ENCODE data around the gene KRTAP10-8.
"Not testable (repeated sequence)": the region's sequence is repeated elsewhere in the genome, so short reads cannot be mapped to it uniquely, and the experiment has no call there.

KRTAP10-8 gene

GRCh38 chr21:44614161-44614631 is 2.3 kb downstream of the KRTAP10-8 start:
- DNase-seq (ENCODE audit: low spot score) = no peak
- no peak overlapping the region for H3K27ac Mint-ChIP-seq
- H3K4me1 Mint-ChIP-seq (ENCODE audit: low read depth) = peaks cover 7% of the 10 kb centered on the region
- H3K36me3 Mint-ChIP-seq (ENCODE audit: low read depth) = peaks cover 10% of the 10 kb centered on the region
- no peaks in the 10 kb centered on the region for H3K27me3 Mint-ChIP-seq (ENCODE audit: low read depth)
- no peak overlapping the region for H3K4me3 Mint-ChIP-seq
- peaks cover 38% of the 10 kb centered on the region for H3K9me3 Mint-ChIP-seq

DNA sequence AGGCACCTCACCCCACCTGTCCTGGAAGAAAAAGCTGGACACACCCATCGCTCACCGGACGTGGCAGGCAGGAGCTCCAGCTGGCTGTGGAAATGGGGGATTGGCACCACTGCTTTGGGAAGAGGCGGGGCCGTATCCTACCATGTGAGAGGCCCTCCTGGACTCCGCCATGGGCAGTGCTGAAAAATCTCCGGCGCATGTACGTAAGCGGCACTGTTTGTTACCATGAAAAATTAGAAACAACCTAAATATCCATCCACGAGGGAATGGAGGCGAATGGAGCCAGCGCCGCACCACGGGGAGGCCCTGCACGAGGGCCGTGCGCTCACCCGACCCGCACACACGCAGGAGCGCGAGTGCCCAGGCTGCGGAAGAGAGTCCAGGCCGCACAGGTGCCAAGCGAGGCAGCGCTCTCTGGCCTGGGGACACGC is 3.1 kb downstream of the KRTAP10-8 start:
- no peaks in the 10 kb centered on the region for H3K27me3 Mint-ChIP-seq (ENCODE audit: low read depth)
- no peak overlapping the region for H3K27ac Mint-ChIP-seq
- no peak for DNase-seq (ENCODE audit: low spot score)
- H3K9me3 Mint-ChIP-seq = peaks cover 38% of the 10 kb centered on the region
- H3K4me3 Mint-ChIP-seq = no peak overlapping the region
- H3K4me1 Mint-ChIP-seq (ENCODE audit: low read depth) = peaks cover 9% of the 10 kb centered on the region
- peaks cover 18% of the 10 kb centered on the region for H3K36me3 Mint-ChIP-seq (ENCODE audit: low read depth)

GRCh38 chr21:44615466-44615865 is 3.6 kb downstream of the KRTAP10-8 start:
- H3K27ac Mint-ChIP-seq = no peak overlapping the region
- H3K9me3 Mint-ChIP-seq = peaks cover 39% of the 10 kb centered on the region
- H3K27me3 Mint-ChIP-seq (ENCODE audit: low read depth) = no peaks in the 10 kb centered on the region
- peaks cover 20% of the 10 kb centered on the region for H3K36me3 Mint-ChIP-seq (ENCODE audit: low read depth)
- no peak overlapping the region for H3K4me3 Mint-ChIP-seq
- no peak for DNase-seq (ENCODE audit: low spot score)
- H3K4me1 Mint-ChIP-seq (ENCODE audit: low read depth) = peaks cover 9% of the 10 kb centered on the region

DNA sequence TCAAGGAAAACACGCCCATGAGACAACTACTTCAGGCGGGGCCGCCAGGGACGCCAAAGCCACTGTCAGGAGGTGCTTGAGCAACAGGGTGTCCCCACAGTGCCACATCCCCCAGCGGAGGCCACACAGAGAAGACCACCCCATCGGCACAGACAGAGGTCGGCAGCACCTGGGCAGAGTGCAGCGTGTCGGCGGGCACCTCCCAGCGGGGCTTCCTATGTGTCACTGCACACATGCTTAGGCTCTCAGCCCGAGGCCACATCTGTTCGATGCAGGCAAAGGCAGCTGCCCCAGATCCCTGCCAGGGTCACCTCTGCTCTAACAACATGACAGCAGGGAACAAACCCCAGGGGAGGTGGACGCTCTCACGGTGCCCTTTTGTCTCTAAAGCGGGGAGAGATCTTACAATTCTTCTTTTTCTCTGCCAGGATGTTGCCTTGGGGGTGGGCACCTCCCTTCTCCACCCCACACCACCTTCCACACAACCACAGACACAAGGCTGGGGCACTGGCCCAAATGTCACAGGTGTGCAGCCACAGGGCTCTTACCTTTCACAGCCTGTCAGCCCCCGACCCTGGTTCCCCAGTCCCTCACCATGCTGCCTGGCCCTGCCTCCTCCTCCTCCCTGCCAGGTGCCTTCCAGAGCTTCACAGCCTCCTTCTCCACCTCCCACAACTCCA is 4.2 kb downstream of the KRTAP10-8 start:
- Mint-ChIP-seq H3K4me3 (no peak overlapping the region), H3K36me3 (ENCODE audit: low read depth) (peaks cover 23% of the 10 kb centered on the region), H3K27ac (peak overlapping the region; percentile 36), H3K9me3 (peaks cover 39% of the 10 kb centered on the region), H3K27me3 (ENCODE audit: low read depth) (no peaks in the 10 kb centered on the region), H3K4me1 (ENCODE audit: low read depth) (peaks cover 9% of the 10 kb centered on the region)
- no peak for DNase-seq (ENCODE audit: low spot score)

- peaks cover 9% of the 10 kb centered on the region for H3K4me1 Mint-ChIP-seq (ENCODE audit: low read depth)
- H3K4me3 Mint-ChIP-seq = no peak overlapping the region
- DNase-seq (ENCODE audit: low spot score) = no peak
- peaks cover 23% of the 10 kb centered on the region for H3K36me3 Mint-ChIP-seq (ENCODE audit: low read depth)
- H3K27ac Mint-ChIP-seq = no peak overlapping the region
- no peaks in the 10 kb centered on the region for H3K27me3 Mint-ChIP-seq (ENCODE audit: low read depth)
- peaks cover 34% of the 10 kb centered on the region for H3K9me3 Mint-ChIP-seq
These were observed 4.7 kb downstream of the KRTAP10-8 start for GRCh38 chr21:44616591-44616926.

GRCh38 chr21:44617071-44617501 is 5.2 kb downstream of the KRTAP10-8 start:
- H3K4me3 Mint-ChIP-seq = no peak overlapping the region
- H3K9me3 Mint-ChIP-seq = peaks cover 39% of the 10 kb centered on the region
- peaks cover 9% of the 10 kb centered on the region for H3K4me1 Mint-ChIP-seq (ENCODE audit: low read depth)
- H3K27me3 Mint-ChIP-seq (ENCODE audit: low read depth) = no peaks in the 10 kb centered on the region
- H3K36me3 Mint-ChIP-seq (ENCODE audit: low read depth) = peaks cover 23% of the 10 kb centered on the region
- no peak for DNase-seq (ENCODE audit: low spot score)
- H3K27ac Mint-ChIP-seq = no peak overlapping the region

DNA sequence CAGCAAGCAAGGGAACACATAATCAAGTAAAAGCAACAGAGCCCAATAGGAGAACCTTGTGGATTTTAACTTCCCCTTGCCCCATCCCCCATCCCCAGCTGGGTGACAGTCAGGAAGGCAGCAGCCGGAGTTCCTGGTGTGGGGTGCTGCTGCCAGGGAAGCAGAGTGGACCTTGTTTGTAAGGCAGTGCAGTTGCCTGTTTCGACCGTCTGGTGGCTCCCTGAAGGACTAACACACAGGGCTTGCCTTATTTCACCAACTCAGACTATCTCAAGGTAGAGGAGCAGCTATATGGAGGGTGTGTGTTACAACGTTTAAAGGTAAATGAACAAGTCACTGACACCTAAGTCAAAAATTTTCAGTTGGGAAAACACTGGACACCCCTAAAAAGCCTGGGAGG is 6.6 kb downstream of the KRTAP10-8 start:
- Mint-ChIP-seq H3K27ac (peak overlapping the region; percentile 73), H3K9me3 (peaks cover 49% of the 10 kb centered on the region), H3K36me3 (ENCODE audit: low read depth) (peaks cover 26% of the 10 kb centered on the region), H3K27me3 (ENCODE audit: low read depth) (no peaks in the 10 kb centered on the region), H3K4me3 (peak overlapping the region; percentile 62), H3K4me1 (ENCODE audit: low read depth) (peaks cover 9% of the 10 kb centered on the region)
- DNase-seq (ENCODE audit: low spot score) = no peak

- H3K36me3 Mint-ChIP-seq (ENCODE audit: low read depth) = peaks cover 26% of the 10 kb centered on the region
- peaks cover under 1% of the 10 kb centered on the region for H3K27me3 Mint-ChIP-seq (ENCODE audit: low read depth)
- peaks cover 53% of the 10 kb centered on the region for H3K9me3 Mint-ChIP-seq
- peak; percentile 15 for DNase-seq (ENCODE audit: low spot score)
- peak overlapping the region; percentile 73 for H3K27ac Mint-ChIP-seq
- H3K4me1 Mint-ChIP-seq (ENCODE audit: low read depth) = peaks cover 9% of the 10 kb centered on the region
- peak overlapping the region; percentile 62 for H3K4me3 Mint-ChIP-seq
These were observed 7.0 kb downstream of the KRTAP10-8 start for GRCh38 chr21:44618909-44619308.

DNA sequence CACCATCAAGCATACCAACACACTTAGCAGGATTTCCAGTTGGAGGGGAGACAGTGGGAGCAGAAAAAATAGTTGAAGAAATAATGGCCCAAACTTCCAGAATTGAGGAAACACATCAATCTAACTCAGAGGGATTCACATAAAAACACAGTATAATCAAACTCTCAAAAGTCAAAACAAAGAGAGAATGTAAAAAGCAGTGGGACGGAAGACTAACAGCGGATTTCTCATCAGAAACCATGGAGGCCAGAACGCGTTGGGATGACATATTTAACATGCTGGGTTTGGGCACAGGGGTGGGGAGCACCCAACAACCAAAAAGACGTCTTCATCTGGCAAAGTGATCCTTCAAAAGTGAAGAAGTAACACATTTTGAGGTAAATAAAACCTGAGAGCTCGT is 8.0 kb downstream of the KRTAP10-8 start:
- H3K27ac Mint-ChIP-seq = no peak overlapping the region
- peaks cover 3% of the 10 kb centered on the region for H3K27me3 Mint-ChIP-seq (ENCODE audit: low read depth)
- no peak for DNase-seq (ENCODE audit: low spot score)
- peaks cover 30% of the 10 kb centered on the region for H3K36me3 Mint-ChIP-seq (ENCODE audit: low read depth)
- H3K4me1 Mint-ChIP-seq (ENCODE audit: low read depth) = peaks cover 9% of the 10 kb centered on the region
- peaks cover 63% of the 10 kb centered on the region for H3K9me3 Mint-ChIP-seq
- no peak overlapping the region for H3K4me3 Mint-ChIP-seq

- H3K36me3 Mint-ChIP-seq (ENCODE audit: low read depth) = peaks cover 26% of the 10 kb centered on the region
These were observed 11.7 kb downstream of the KRTAP10-8 start for GRCh38 chr21:44623575-44623974.

DNA sequence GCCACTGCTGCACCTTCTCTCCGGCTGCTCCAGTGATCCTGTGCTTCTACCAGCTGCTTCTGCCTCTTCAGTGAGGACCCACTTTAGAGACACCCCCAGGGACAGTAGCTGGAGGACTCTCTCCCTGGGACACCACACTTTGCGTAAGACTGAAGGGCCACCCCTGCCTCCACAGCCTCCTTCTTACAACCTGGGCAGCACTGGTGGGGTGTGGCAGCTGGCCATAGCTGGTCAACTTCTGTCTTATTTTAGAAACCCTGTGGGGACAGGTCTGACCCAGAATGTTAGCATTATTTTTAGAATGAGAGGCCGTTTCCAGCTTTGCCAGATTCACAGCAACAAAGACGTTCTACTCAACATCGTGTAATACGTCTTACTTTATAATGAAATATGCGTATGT is 13.9 kb downstream of the KRTAP10-8 start:
- Mint-ChIP-seq H3K36me3 (ENCODE audit: low read depth) (peaks cover 10% of the 10 kb centered on the region), H3K9me3 (peaks cover 49% of the 10 kb centered on the region), H3K4me1 (ENCODE audit: low read depth) (peaks cover 6% of the 10 kb centered on the region), H3K4me3 (no peak overlapping the region), H3K27me3 (ENCODE audit: low read depth) (peaks cover 3% of the 10 kb centered on the region), H3K27ac (no peak overlapping the region)
- DNase-seq (ENCODE audit: low spot score) = no peak

More at GRCh38 chr21:44623575-44623974, 11.7 kb downstream of the KRTAP10-8 start:
- peaks cover 60% of the 10 kb centered on the region for H3K9me3 Mint-ChIP-seq
- no peak overlapping the region for H3K4me3 Mint-ChIP-seq
- peaks cover 3% of the 10 kb centered on the region for H3K27me3 Mint-ChIP-seq (ENCODE audit: low read depth)
- H3K4me1 Mint-ChIP-seq (ENCODE audit: low read depth) = peaks cover 8% of the 10 kb centered on the region
- DNase-seq (ENCODE audit: low spot score) = no peak
- H3K27ac Mint-ChIP-seq = no peak overlapping the region

- Mint-ChIP-seq H3K27me3 (ENCODE audit: low read depth) (peaks cover 3% of the 10 kb centered on the region), H3K36me3 (ENCODE audit: low read depth) (peaks cover 12% of the 10 kb centered on the region), H3K27ac (no peak overlapping the region), H3K9me3 (peaks cover 52% of the 10 kb centered on the region), H3K4me1 (ENCODE audit: low read depth) (peaks cover 6% of the 10 kb centered on the region), H3K4me3 (no peak overlapping the region)
- no peak for DNase-seq (ENCODE audit: low spot score)
These were observed 14.4 kb downstream of the KRTAP10-8 start for GRCh38 chr21:44626262-44626661.

DNA sequence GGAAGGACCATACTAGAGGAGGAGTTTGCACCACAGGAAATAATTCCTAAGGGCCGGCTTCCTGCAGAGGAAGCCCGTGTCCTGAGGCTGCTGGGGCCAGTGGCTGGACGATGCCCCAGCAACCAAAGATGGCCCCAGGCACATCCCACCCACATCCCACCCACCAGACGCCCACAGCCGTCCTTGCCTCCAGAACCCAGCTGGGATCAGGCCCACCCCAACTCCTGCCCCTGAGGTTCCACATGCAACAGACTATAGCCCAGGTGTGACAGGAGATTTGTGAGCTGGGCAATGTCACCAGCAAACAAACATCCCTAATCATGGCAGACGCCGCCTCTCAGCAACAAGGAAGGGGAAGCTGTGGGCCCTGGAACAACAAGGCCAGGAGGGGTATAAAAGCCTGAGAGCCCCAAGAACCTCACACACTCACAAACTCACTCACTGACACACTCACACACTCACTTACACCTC is 14.8 kb downstream of the KRTAP10-8 start, which contains the start of gene KRTAP10-9:
TSS of gene KRTAP10-9 (plus strand) at position 421 of the 471 bp plus-strand sequence. CDS start 79 bp downstream, outside the sequence.
- no peak within 1 kb of the TSS for H3K4me3 Mint-ChIP-seq
- DNase-seq (ENCODE audit: low spot score) = no peak
- peaks cover 3% of the 10 kb centered on the region for H3K27me3 Mint-ChIP-seq (ENCODE audit: low read depth)
- peaks cover 6% of the 10 kb centered on the region for H3K4me1 Mint-ChIP-seq (ENCODE audit: low read depth)
- H3K36me3 Mint-ChIP-seq (ENCODE audit: low read depth) = peaks cover 14% of the 10 kb centered on the region
- no peak within 1 kb of the TSS for H3K27ac Mint-ChIP-seq
- H3K9me3 Mint-ChIP-seq = peaks cover 55% of the 10 kb centered on the region

- not testable (repeated sequence) for H3K4me3 Mint-ChIP-seq; H3K27me3 Mint-ChIP-seq (ENCODE audit: low read depth); H3K4me1 Mint-ChIP-seq (ENCODE audit: low read depth); H3K27ac Mint-ChIP-seq; DNase-seq (ENCODE audit: low spot score)
- Mint-ChIP-seq H3K9me3 (peaks cover 55% of the 10 kb centered on the region), H3K36me3 (ENCODE audit: low read depth) (peaks cover 17% of the 10 kb centered on the region)
These were observed 15.4 kb downstream of the KRTAP10-8 start for GRCh38 chr21:44627181-44627822.

Measured in T-helper 2 cell treated with Interferon-gamma antibody and Interleukin-4, amounts not matched to agents 5 μg/mL and 100 μg/mL, for 36 hours (primary cell).